ENCODE measurements around the gene KRT7. TPM values are rescaled to one million over a fixed set of nuclear protein-coding genes. Genes with fewer than 3 reads are reported as not detected.

The KRT7 gene
- total RNA-seq, 1 donor from 2014 or later = not detected

- H3K4me1 Mint-ChIP-seq (ENCODE audit: unreplicated experiment) = peaks cover 15% of the 10 kb centered on the region
- no peak overlapping the region for H3K27ac Mint-ChIP-seq (ENCODE audit: unreplicated experiment)
- H3K4me3 Mint-ChIP-seq (ENCODE audit: unreplicated experiment) = no peak overlapping the region
- no peaks in the 10 kb centered on the region for H3K36me3 Mint-ChIP-seq (ENCODE audit: low read depth, unreplicated experiment)
- no peak for DNase-seq (ENCODE audit: low spot score)
- no peak for TF ChIP-seq CTCF (IDR thresholded peaks at IDR 0.05; ENCODE audit: unreplicated experiment)
- H3K27me3 Mint-ChIP-seq (ENCODE audit: unreplicated experiment) = peaks cover 22% of the 10 kb centered on the region
- H3K9me3 Mint-ChIP-seq (ENCODE audit: unreplicated experiment) = no peaks in the 10 kb centered on the region
Measured at GRCh38 chr12:52254180-52254964, 21.3 kb downstream of the KRT7 start.

- Mint-ChIP-seq H3K9me3 (ENCODE audit: unreplicated experiment) (no peaks in the 10 kb centered on the region), H3K27ac (ENCODE audit: unreplicated experiment) (no peak overlapping the region), H3K4me1 (ENCODE audit: unreplicated experiment) (peaks cover 10% of the 10 kb centered on the region), H3K36me3 (ENCODE audit: low read depth, unreplicated experiment) (no peaks in the 10 kb centered on the region), H3K27me3 (ENCODE audit: unreplicated experiment) (peaks cover 17% of the 10 kb centered on the region), H3K4me3 (ENCODE audit: unreplicated experiment) (no peak overlapping the region)
- DNase-seq (ENCODE audit: low spot score) = no peak
- no peak for TF ChIP-seq CTCF (IDR thresholded peaks at IDR 0.05; ENCODE audit: unreplicated experiment)
Measured at GRCh38 chr12:52254965-52255751, 22.1 kb downstream of the KRT7 start.

- no peaks in the 10 kb centered on the region for H3K36me3 Mint-ChIP-seq (ENCODE audit: low read depth, unreplicated experiment)
- peaks cover 14% of the 10 kb centered on the region for H3K27me3 Mint-ChIP-seq (ENCODE audit: unreplicated experiment)
- no peaks in the 10 kb centered on the region for H3K9me3 Mint-ChIP-seq (ENCODE audit: unreplicated experiment)
Measured at GRCh38 chr12:52255926-52256583, 23.0 kb downstream of the KRT7 start.

GRCh38 chr12:52256584-52256935 is 23.5 kb downstream of the KRT7 start:
- Mint-ChIP-seq H3K36me3 (ENCODE audit: low read depth, unreplicated experiment) (no peaks in the 10 kb centered on the region), H3K27ac (ENCODE audit: unreplicated experiment) (peak overlapping the region; percentile 39), H3K4me1 (ENCODE audit: unreplicated experiment) (peaks cover 10% of the 10 kb centered on the region), H3K4me3 (ENCODE audit: unreplicated experiment) (peak overlapping the region; percentile 15), H3K27me3 (ENCODE audit: unreplicated experiment) (peaks cover 11% of the 10 kb centered on the region), H3K9me3 (ENCODE audit: unreplicated experiment) (no peaks in the 10 kb centered on the region)
- TF ChIP-seq CTCF (IDR thresholded peaks at IDR 0.05; ENCODE audit: unreplicated experiment) = no peak
- no peak for DNase-seq (ENCODE audit: low spot score)

More at GRCh38 chr12:52255926-52256583, 23.0 kb downstream of the KRT7 start:
- H3K27ac Mint-ChIP-seq (ENCODE audit: unreplicated experiment) = no peak overlapping the region
- no peak for DNase-seq (ENCODE audit: low spot score)
- H3K4me3 Mint-ChIP-seq (ENCODE audit: unreplicated experiment) = no peak overlapping the region
- peaks cover 10% of the 10 kb centered on the region for H3K4me1 Mint-ChIP-seq (ENCODE audit: unreplicated experiment)
- TF ChIP-seq CTCF (IDR thresholded peaks at IDR 0.05; ENCODE audit: unreplicated experiment) = no peak

All from endothelial cell (in vitro differentiated cells).